ENCODE measurements around the gene APH1B. TPM values are rescaled to one million over a fixed set of nuclear protein-coding genes. Genes with fewer than 3 reads are reported as not detected.

APH1B gene
- total RNA-seq, 1 experiment from 2014 or later: 14.0 TPM

DNA sequence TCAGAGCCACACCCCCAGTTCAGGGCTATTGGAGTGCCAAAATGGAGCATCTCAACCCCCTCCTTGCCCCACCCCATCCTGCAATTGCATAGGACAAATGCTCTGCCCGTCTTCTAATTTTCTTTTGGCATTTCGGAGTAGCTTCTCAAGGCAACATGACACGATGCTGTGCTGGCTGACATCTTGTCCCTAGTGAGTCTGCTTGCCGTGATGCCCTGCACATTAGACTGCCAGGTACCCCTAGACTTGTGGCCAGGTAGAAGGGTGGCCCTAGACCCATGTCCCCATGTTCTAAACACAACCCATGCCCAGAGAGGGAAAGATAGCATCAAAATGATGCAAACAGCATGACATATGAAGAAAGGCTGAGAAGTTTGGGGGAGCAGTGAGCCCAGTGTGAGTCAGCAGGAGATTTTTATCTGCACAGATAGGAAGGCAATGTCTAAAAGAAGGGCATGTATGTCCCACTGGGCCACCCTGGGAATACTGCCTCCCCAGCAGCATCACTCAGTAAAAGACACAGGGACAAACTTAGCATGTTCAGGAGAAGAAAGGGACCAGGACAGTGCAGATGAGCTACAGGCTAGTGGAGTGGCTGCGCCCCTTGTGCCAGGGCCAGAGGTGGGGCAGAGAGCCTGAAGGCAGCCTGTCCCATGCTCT is 67.5 kb downstream of the APH1B start:
- intact Hi-C loops (cut with micrococcal nuclease; ENCODE audit: unreplicated experiment): no loop called here
- TF ChIP-seq, protein P1, sequence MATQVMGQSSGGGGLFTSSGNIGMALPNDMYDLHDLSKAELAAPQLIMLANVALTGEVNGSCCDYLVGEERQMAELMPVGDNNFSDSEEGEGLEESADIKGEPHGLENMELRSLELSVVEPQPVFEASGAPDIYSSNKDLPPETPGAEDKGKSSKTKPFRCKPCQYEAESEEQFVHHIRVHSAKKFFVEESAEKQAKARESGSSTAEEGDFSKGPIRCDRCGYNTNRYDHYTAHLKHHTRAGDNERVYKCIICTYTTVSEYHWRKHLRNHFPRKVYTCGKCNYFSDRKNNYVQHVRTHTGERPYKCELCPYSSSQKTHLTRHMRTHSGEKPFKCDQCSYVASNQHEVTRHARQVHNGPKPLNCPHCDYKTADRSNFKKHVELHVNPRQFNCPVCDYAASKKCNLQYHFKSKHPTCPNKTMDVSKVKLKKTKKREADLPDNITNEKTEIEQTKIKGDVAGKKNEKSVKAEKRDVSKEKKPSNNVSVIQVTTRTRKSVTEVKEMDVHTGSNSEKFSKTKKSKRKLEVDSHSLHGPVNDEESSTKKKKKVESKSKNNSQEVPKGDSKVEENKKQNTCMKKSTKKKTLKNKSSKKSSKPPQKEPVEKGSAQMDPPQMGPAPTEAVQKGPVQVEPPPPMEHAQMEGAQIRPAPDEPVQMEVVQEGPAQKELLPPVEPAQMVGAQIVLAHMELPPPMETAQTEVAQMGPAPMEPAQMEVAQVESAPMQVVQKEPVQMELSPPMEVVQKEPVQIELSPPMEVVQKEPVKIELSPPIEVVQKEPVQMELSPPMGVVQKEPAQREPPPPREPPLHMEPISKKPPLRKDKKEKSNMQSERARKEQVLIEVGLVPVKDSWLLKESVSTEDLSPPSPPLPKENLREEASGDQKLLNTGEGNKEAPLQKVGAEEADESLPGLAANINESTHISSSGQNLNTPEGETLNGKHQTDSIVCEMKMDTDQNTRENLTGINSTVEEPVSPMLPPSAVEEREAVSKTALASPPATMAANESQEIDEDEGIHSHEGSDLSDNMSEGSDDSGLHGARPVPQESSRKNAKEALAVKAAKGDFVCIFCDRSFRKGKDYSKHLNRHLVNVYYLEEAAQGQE (IDR thresholded peaks at IDR 0.05; ENCODE audit: insufficient read depth in 1 of 2, low read depth in 2 of 2, low read length in 1 of 2): no peak
- no peak for TF ChIP-seq POLR2AphosphoS5 (IDR thresholded peaks at IDR 0.05; ENCODE audit: low read depth, low read length)
- no peak for TF ChIP-seq TCF7L2 (IDR thresholded peaks at IDR 0.05; ENCODE audit: low read depth, low read length)
- TF ChIP-seq SIN3A (IDR thresholded peaks at IDR 0.05; ENCODE audit: borderline replicate concordance, insufficient read depth, low read depth, low read length): no peak
- no peak for TF ChIP-seq CTCF (IDR thresholded peaks at IDR 0.05)
- POLR2A ChIA-PET: no interaction called here
- no TSS peak for BruUV-seq (replicated peaks)
- H3K27ac ChIP-seq (ENCODE audit: low read length): no peak overlapping the region
- no peak for DNase-seq (ENCODE audit: low read depth, low spot score)
- H3K36me3 ChIP-seq (ENCODE audit: control insufficient read depth, insufficient read depth, low read length): no peaks in the 10 kb centered on the region
- H3K4me1 ChIP-seq (ENCODE audit: control insufficient read depth, insufficient read depth, low read length): no peaks in the 10 kb centered on the region
- H3K27me3 ChIP-seq (ENCODE audit: control insufficient read depth, insufficient read depth, low read length): peaks cover 13% of the 10 kb centered on the region
- in situ Hi-C loops (cut with HindIII; ENCODE audit: low pct_unique_long_range_greater_than_20kb, low sequenced_read_pairs): no loop called here
- no peaks in the 10 kb centered on the region for H3K9me3 ChIP-seq (ENCODE audit: control insufficient read depth, insufficient read depth, low read depth, low read length)
- CTCF ChIA-PET: no interaction called here
- no peak for ATAC-seq
- no peak overlapping the region for H3K4me3 ChIP-seq (ENCODE audit: low read depth in 2 of 2, low read length in 2 of 2)

DNA sequence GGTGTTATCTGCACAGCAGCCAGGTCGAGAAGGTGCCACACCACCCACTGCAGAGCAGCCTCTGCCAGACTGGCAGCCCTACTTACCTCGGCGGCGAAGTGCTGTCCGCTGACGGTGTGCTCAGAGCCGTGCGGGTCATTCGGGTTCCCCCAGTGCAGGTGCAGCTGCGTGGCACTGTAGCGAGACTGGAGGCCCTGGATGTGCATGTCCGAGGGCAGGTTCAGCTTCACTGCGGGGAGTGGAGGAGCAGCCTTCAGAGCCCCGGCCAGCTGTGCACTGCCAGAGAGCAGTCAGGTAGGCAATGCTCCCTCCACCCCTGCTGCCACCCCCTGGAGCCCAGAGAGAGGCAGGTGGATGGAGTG is 68.0 kb downstream of the APH1B start:
- in situ Hi-C loops (cut with HindIII; ENCODE audit: low pct_unique_long_range_greater_than_20kb, low sequenced_read_pairs) (no loop called here), intact Hi-C loops (cut with micrococcal nuclease; ENCODE audit: unreplicated experiment) (no loop called here)
- H3K27me3 ChIP-seq (ENCODE audit: control insufficient read depth, insufficient read depth, low read length): peaks cover 10% of the 10 kb centered on the region
- no peaks in the 10 kb centered on the region for H3K4me1 ChIP-seq (ENCODE audit: control insufficient read depth, insufficient read depth, low read length)
- H3K36me3 ChIP-seq (ENCODE audit: control insufficient read depth, insufficient read depth, low read length): no peaks in the 10 kb centered on the region
- no peak overlapping the region for H3K27ac ChIP-seq (ENCODE audit: low read length)
- POLR2A ChIA-PET: no interaction called here
- no peaks in the 10 kb centered on the region for H3K9me3 ChIP-seq (ENCODE audit: control insufficient read depth, insufficient read depth, low read depth, low read length)
- H3K4me3 ChIP-seq (ENCODE audit: low read depth in 2 of 2, low read length in 2 of 2): no peak overlapping the region
- DNase-seq (ENCODE audit: low read depth, low spot score) (no peak), ATAC-seq (no peak)
- TF ChIP-seq TCF7L2 (IDR thresholded peaks at IDR 0.05; ENCODE audit: low read depth, low read length) (no peak), SIN3A (IDR thresholded peaks at IDR 0.05; ENCODE audit: borderline replicate concordance, insufficient read depth, low read depth, low read length) (no peak), POLR2AphosphoS5 (IDR thresholded peaks at IDR 0.05; ENCODE audit: low read depth, low read length) (no peak), CTCF (IDR thresholded peaks at IDR 0.05) (no peak)
- TF ChIP-seq, protein P1 (IDR thresholded peaks at IDR 0.05; ENCODE audit: insufficient read depth in 1 of 2, low read depth in 2 of 2, low read length in 1 of 2): no peak
- BruUV-seq (replicated peaks): no TSS peak
- CTCF ChIA-PET: no interaction called here

Measured in Panc1 (cell line).